Endodermal cell (in vitro differentiated cells): ENCODE results near the gene LPP. TPM values are rescaled to one million over a fixed set of nuclear protein-coding genes. Genes with fewer than 3 reads are reported as not detected.

Experiments used
- DNase-seq: peaks from one replicate; pipeline ENCODE4 v3.0.0-alpha.2; 2017
- H3K27ac ChIP-seq: 2 replicates; pipeline ENCODE4 v1.5.1; 2013; ENCODE audit warnings: mild to moderate bottlenecking, low read depth, low read length, moderate library complexity
- H3K27me3 ChIP-seq: 2 replicates; pipeline ENCODE4 v1.6.1; 2013; ENCODE audit warnings: mild to moderate bottlenecking, low read length, moderate library complexity; ENCODE audit not compliant: insufficient read depth, control insufficient read depth, poor library complexity, severe bottlenecking
- H3K36me3 ChIP-seq: 2 replicates; pipeline ENCODE4 v1.7.0; 2013; ENCODE audit warnings: mild to moderate bottlenecking, low read length, moderate library complexity; ENCODE audit not compliant: control insufficient read depth, insufficient read depth
- H3K4me1 ChIP-seq: one replicate; pipeline ENCODE4 v1.7.0; 2013; ENCODE audit warnings: low read length; ENCODE audit not compliant: control insufficient read depth, insufficient read depth
- H3K4me3 ChIP-seq: 2 replicates; pipeline ENCODE4 v1.5.1; 2013; ENCODE audit warnings: mild to moderate bottlenecking, low read length, moderate library complexity
- H3K9ac ChIP-seq: 2 replicates; pipeline ENCODE4 v1.6.1; 2013; ENCODE audit warnings: mild to moderate bottlenecking, low read length, moderate library complexity; ENCODE audit not compliant: poor library complexity, severe bottlenecking; ENCODE audit errors: extremely low read depth
- H3K9me3 ChIP-seq: 2 replicates; pipeline ENCODE4 v1.6.1; 2013; ENCODE audit warnings: mild to moderate bottlenecking, low read length, moderate library complexity; ENCODE audit not compliant: control insufficient read depth
- H3K27ac Mint-ChIP-seq: 2 replicates; pipeline ENCODE4 v1.8.0; 2020; ENCODE audit warnings: mixed read lengths
- H3K27me3 Mint-ChIP-seq: 2 replicates; pipeline ENCODE4 v1.8.0; 2021; ENCODE audit warnings: mild to moderate bottlenecking, mixed read lengths; ENCODE audit not compliant: insufficient read depth
- H3K36me3 Mint-ChIP-seq: 2 replicates; pipeline ENCODE4 v1.8.0; 2020; ENCODE audit warnings: low read depth, mixed read lengths
- H3K4me1 Mint-ChIP-seq: 2 replicates; pipeline ENCODE4 v1.8.0; 2020; ENCODE audit warnings: mixed read lengths
- H3K4me3 Mint-ChIP-seq: 2 replicates; pipeline ENCODE4 v1.8.0; 2020; ENCODE audit warnings: mild to moderate bottlenecking, moderate library complexity, mixed read lengths
- H3K9me3 Mint-ChIP-seq: 2 replicates; pipeline ENCODE4 v1.8.0; 2020; ENCODE audit warnings: mild to moderate bottlenecking, mixed read lengths
- WGBS, 2 experiments: methylation state at CpG; one replicate each; pipeline versions ENCODE4 v1.1.5 to v1.1.7; 2013; ENCODE audit warnings: missing lambda C conversion rate in 2 of 2, mixed read lengths in 1 of 2; ENCODE audit not compliant: insufficient coverage in 1 of 2, insufficient read length in 1 of 2; 5-methylcytosine and 5-hydroxymethylcytosine counted together
- total RNA-seq, 2 donors: library from RNA; stranded (reverse); fragmentation: NEBNext Ultra II Directional in 1 of 2; extraction: Animal tissue kit (Norgen Biotek cat#: 25700) in 1 of 2; gene quantifications; 2 replicates in 1 of 2; 3 replicates in 1 of 2; pipeline ENCODE4 v1.2.1, GENCODE V29; 2021
- TF ChIP-seq, protein P1 (sequence below): fragments of 200-600 bp; sonication (generic); conservative IDR thresholded peaks from 2 replicates; pipeline ENCODE4 v1.5.0; 2021; ENCODE audit warnings: antibody characterized with exemption, mild to moderate bottlenecking

Gene LPP
- total RNA-seq, 2 donors from 2014 or later = 78.0 to 105 TPM

DNA sequence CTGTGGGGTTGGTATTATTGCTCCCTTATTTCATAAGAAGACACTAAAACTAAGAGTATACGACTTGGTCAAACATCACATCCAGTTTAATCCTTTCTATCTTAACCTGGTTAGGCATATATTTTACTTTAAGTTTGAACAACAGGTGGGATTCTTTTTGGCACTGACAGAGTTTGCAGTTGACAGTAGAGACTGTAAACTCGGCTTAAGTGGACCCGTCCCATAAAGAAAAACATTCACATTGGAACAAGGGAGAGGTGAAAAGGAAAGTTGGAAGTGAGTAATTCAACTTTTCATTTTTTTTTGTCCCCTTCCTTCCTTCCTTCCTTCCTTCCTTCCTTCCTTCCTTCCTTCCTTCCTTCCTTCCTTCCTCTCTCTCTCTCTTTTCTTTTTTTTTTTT, 355.4 kb downstream of the LPP start:
- peaks cover 6% of the 10 kb centered on the region for H3K4me1 Mint-ChIP-seq
- H3K9me3 Mint-ChIP-seq = peaks cover 2% of the 10 kb centered on the region
- Histone ChIP-seq H3K27ac (no peak overlapping the region), H3K36me3 (peaks cover 13% of the 10 kb centered on the region), H3K9me3 (no peaks in the 10 kb centered on the region), H3K4me3 (no peak overlapping the region), H3K9ac (no peak overlapping the region), H3K4me1 (no peaks in the 10 kb centered on the region), H3K27me3 (no peaks in the 10 kb centered on the region)
- H3K27me3 Mint-ChIP-seq = no peaks in the 10 kb centered on the region
- no peak for DNase-seq
- no peak overlapping the region for H3K27ac Mint-ChIP-seq
- TF ChIP-seq, protein P1, sequence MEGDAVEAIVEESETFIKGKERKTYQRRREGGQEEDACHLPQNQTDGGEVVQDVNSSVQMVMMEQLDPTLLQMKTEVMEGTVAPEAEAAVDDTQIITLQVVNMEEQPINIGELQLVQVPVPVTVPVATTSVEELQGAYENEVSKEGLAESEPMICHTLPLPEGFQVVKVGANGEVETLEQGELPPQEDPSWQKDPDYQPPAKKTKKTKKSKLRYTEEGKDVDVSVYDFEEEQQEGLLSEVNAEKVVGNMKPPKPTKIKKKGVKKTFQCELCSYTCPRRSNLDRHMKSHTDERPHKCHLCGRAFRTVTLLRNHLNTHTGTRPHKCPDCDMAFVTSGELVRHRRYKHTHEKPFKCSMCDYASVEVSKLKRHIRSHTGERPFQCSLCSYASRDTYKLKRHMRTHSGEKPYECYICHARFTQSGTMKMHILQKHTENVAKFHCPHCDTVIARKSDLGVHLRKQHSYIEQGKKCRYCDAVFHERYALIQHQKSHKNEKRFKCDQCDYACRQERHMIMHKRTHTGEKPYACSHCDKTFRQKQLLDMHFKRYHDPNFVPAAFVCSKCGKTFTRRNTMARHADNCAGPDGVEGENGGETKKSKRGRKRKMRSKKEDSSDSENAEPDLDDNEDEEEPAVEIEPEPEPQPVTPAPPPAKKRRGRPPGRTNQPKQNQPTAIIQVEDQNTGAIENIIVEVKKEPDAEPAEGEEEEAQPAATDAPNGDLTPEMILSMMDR = no peak
- H3K36me3 Mint-ChIP-seq = peaks cover 2% of the 10 kb centered on the region
- 80 to 100% methylated on average over 1 to 3 of the region's 3 CpGs for WGBS, 2 experiments
- no peak overlapping the region for H3K4me3 Mint-ChIP-seq

DNA sequence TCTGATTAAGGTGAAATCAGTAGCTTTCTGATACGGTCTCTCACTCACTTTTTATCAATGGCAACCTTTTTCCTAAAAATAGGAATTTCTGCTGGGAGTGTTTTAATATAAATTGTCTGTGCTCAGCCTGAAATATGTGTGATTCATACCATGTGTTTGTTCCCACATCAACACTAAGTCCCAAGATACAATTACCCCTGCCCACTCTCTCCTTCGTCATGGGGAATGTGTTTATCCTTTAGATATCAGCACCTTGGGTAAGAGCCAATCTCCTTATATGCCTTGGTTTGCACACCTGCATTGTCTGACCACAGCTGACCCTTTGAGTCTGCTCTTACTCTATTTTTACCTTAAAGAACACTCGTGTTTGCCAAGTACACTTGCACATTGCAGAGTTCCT, 356.4 kb downstream of the LPP start:
- Mint-ChIP-seq H3K4me3 (no peak overlapping the region), H3K9me3 (no peaks in the 10 kb centered on the region), H3K36me3 (no peaks in the 10 kb centered on the region), H3K27ac (no peak overlapping the region), H3K4me1 (peaks cover 6% of the 10 kb centered on the region), H3K27me3 (no peaks in the 10 kb centered on the region)
- Histone ChIP-seq H3K27me3 (no peaks in the 10 kb centered on the region), H3K27ac (no peak overlapping the region), H3K36me3 (peaks cover 9% of the 10 kb centered on the region), H3K4me3 (no peak overlapping the region), H3K4me1 (no peaks in the 10 kb centered on the region), H3K9ac (no peak overlapping the region), H3K9me3 (no peaks in the 10 kb centered on the region)
- WGBS, 2 experiments = 67 to 91% methylated on average over 1 to 3 of the region's 3 CpGs
- TF ChIP-seq, protein P1 = no peak
- no peak for DNase-seq

DNA sequence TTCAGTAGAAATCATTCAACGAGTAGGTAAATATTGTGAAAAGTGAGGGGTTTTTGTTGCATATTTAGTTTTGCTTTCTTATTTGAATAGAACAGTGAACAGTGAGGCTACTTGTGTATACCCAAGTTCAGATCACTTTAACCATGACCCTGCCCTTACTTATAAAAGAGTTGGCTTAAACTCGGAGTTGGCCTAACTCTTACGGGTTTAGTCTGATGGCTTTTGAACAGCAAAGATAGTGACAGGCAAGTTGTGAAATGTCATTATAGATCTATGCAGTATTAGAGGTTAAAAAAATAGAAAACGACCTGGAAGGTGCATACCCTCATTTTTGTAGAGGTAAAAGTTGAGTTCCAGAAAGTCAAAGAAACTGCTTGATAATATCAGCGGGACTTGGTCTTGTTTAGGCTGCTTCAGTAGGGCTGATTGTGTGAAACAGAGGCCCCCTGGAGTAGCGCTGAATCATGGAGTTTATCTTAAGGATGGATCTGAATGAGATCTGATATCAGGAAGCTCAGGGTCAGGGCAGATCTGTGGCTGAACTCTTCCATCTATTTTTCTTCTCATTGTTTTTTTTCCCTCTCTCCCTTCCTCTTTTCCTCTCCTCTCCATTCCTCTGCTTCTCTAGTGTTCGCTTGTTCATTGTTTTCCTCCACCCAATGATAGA, 359.8 kb downstream of the LPP start:
- H3K9me3 Mint-ChIP-seq = no peaks in the 10 kb centered on the region
- H3K27me3 Mint-ChIP-seq = no peaks in the 10 kb centered on the region
- TF ChIP-seq, protein P1 = no peak
- Histone ChIP-seq H3K9me3 (peaks cover 8% of the 10 kb centered on the region), H3K4me1 (no peaks in the 10 kb centered on the region), H3K9ac (no peak overlapping the region), H3K27ac (no peak overlapping the region), H3K36me3 (peaks cover 4% of the 10 kb centered on the region), H3K4me3 (no peak overlapping the region), H3K27me3 (no peaks in the 10 kb centered on the region)
- peak overlapping the region; percentile 28 for H3K27ac Mint-ChIP-seq
- WGBS, 2 experiments = 86 to 96% methylated on average over 4 to 7 of the region's 7 CpGs
- peaks cover 3% of the 10 kb centered on the region for H3K36me3 Mint-ChIP-seq
- no peak overlapping the region for H3K4me3 Mint-ChIP-seq
- DNase-seq = peak; percentile 51
- H3K4me1 Mint-ChIP-seq = peaks cover 9% of the 10 kb centered on the region
